Measurements from ENCODE around the gene VTI1A.
"Not testable (repeated sequence)": the region's sequence is repeated elsewhere in the genome, so short reads cannot be mapped to it uniquely, and the experiment has no call there.

The VTI1A gene

GRCh38 chr10:112538168-112538567 lies 91.2 kb downstream of the VTI1A start:
- DNase-seq (ENCODE audit: extremely low read depth in 1 of 2, low read depth in 1 of 2): no peak

GRCh38 chr10:112539340-112539739 lies 92.3 kb downstream of the VTI1A start:
- DNase-seq (ENCODE audit: extremely low read depth in 1 of 2, low read depth in 1 of 2): no peak

GRCh38 chr10:112542823-112543222 lies 95.8 kb downstream of the VTI1A start:
- DNase-seq (ENCODE audit: extremely low read depth in 1 of 2, low read depth in 1 of 2): not testable (repeated sequence)

GRCh38 chr10:112546474-112546873 lies 99.5 kb downstream of the VTI1A start:
- no peak for DNase-seq (ENCODE audit: extremely low read depth in 1 of 2, low read depth in 1 of 2)

- no peak for DNase-seq (ENCODE audit: extremely low read depth in 1 of 2, low read depth in 1 of 2)
Observed at GRCh38 chr10:112548535-112549276, 101.7 kb downstream of the VTI1A start.

GRCh38 chr10:112552593-112553110 lies 105.6 kb downstream of the VTI1A start:
- no peak for DNase-seq (ENCODE audit: extremely low read depth in 1 of 2, low read depth in 1 of 2)

- no peak for DNase-seq (ENCODE audit: extremely low read depth in 1 of 2, low read depth in 1 of 2)
Observed at GRCh38 chr10:112553315-112553714, 106.3 kb downstream of the VTI1A start.

- no peak for DNase-seq (ENCODE audit: extremely low read depth in 1 of 2, low read depth in 1 of 2)
Observed at GRCh38 chr10:112554263-112554662, 107.2 kb downstream of the VTI1A start.

- no peak for DNase-seq (ENCODE audit: extremely low read depth in 1 of 2, low read depth in 1 of 2)
Observed at GRCh38 chr10:112557197-112557596, 110.2 kb downstream of the VTI1A start.

- no peak for DNase-seq (ENCODE audit: extremely low read depth in 1 of 2, low read depth in 1 of 2)
Observed at GRCh38 chr10:112558476-112559142, 111.6 kb downstream of the VTI1A start.

- no peak for DNase-seq (ENCODE audit: extremely low read depth in 1 of 2, low read depth in 1 of 2)
Observed at GRCh38 chr10:112559349-112559748, 112.3 kb downstream of the VTI1A start.

- no peak for DNase-seq (ENCODE audit: extremely low read depth in 1 of 2, low read depth in 1 of 2)
Observed at GRCh38 chr10:112562122-112562521, 115.1 kb downstream of the VTI1A start.

GRCh38 chr10:112562809-112563663 lies 116.0 kb downstream of the VTI1A start:
- DNase-seq (ENCODE audit: extremely low read depth in 1 of 2, low read depth in 1 of 2): no peak

- no peak for DNase-seq (ENCODE audit: extremely low read depth in 1 of 2, low read depth in 1 of 2)
Observed at GRCh38 chr10:112564337-112564736, 117.3 kb downstream of the VTI1A start.

- no peak for DNase-seq (ENCODE audit: extremely low read depth in 1 of 2, low read depth in 1 of 2)
Observed at GRCh38 chr10:112565434-112566053, 118.5 kb downstream of the VTI1A start.

- DNase-seq (ENCODE audit: extremely low read depth in 1 of 2, low read depth in 1 of 2): no peak
Observed at GRCh38 chr10:112570585-112570984, 123.6 kb downstream of the VTI1A start.

- no peak for DNase-seq (ENCODE audit: extremely low read depth in 1 of 2, low read depth in 1 of 2)
Observed at GRCh38 chr10:112579578-112579977, 132.6 kb downstream of the VTI1A start.

GRCh38 chr10:112580267-112580666 lies 133.3 kb downstream of the VTI1A start:
- DNase-seq (ENCODE audit: extremely low read depth in 1 of 2, low read depth in 1 of 2): no peak

GRCh38 chr10:112581921-112582320 lies 134.9 kb downstream of the VTI1A start:
- DNase-seq (ENCODE audit: extremely low read depth in 1 of 2, low read depth in 1 of 2): no peak

GRCh38 chr10:112583236-112583939 lies 136.4 kb downstream of the VTI1A start:
- no peak for DNase-seq (ENCODE audit: extremely low read depth in 1 of 2, low read depth in 1 of 2)

Measured in activated CD8-positive, alpha-beta memory T cell treated with anti-CD3 and anti-CD28 coated beads for 1 hour (primary cell).